ENCODE measurements around the gene THSD4. TPM values are rescaled to one million over a fixed set of nuclear protein-coding genes. Genes with fewer than 3 reads are reported as not detected.

THSD4 gene
- total RNA-seq, 1 donor from 2014 or later = not detected

GRCh38 chr15:71238926-71239325 is 123.7 kb downstream of the THSD4 start:
- DNase-seq (ENCODE audit: low spot score) = no peak
- Mint-ChIP-seq H3K36me3 (ENCODE audit: low read depth) (no peaks in the 10 kb centered on the region), H3K4me3 (ENCODE audit: low read depth) (no peak overlapping the region), H3K27ac (no peak overlapping the region), H3K4me1 (ENCODE audit: low read depth) (no peaks in the 10 kb centered on the region), H3K9me3 (no peaks in the 10 kb centered on the region), H3K27me3 (ENCODE audit: low read depth) (no peaks in the 10 kb centered on the region)
- intact Hi-C loops (cut with micrococcal nuclease) = no loop called here

GRCh38 chr15:71239592-71240364 is 124.5 kb downstream of the THSD4 start:
- Mint-ChIP-seq H3K4me3 (ENCODE audit: low read depth) (no peak overlapping the region), H3K4me1 (ENCODE audit: low read depth) (no peaks in the 10 kb centered on the region), H3K27ac (no peak overlapping the region), H3K27me3 (ENCODE audit: low read depth) (no peaks in the 10 kb centered on the region), H3K36me3 (ENCODE audit: low read depth) (no peaks in the 10 kb centered on the region), H3K9me3 (no peaks in the 10 kb centered on the region)
- DNase-seq (ENCODE audit: low spot score) = no peak
- intact Hi-C loops (cut with micrococcal nuclease) = no loop called here

- no peaks in the 10 kb centered on the region for H3K4me1 Mint-ChIP-seq (ENCODE audit: low read depth)
- no peak overlapping the region for H3K27ac Mint-ChIP-seq
- H3K9me3 Mint-ChIP-seq = no peaks in the 10 kb centered on the region
- intact Hi-C loops (cut with micrococcal nuclease) = no loop called here
- H3K4me3 Mint-ChIP-seq (ENCODE audit: low read depth) = no peak overlapping the region
- no peaks in the 10 kb centered on the region for H3K36me3 Mint-ChIP-seq (ENCODE audit: low read depth)
- DNase-seq (ENCODE audit: low spot score) = no peak
- H3K27me3 Mint-ChIP-seq (ENCODE audit: low read depth) = peaks cover 2% of the 10 kb centered on the region
Observed at GRCh38 chr15:71242292-71242691, 127.0 kb downstream of the THSD4 start.

- Mint-ChIP-seq H3K9me3 (no peaks in the 10 kb centered on the region), H3K27ac (no peak overlapping the region), H3K36me3 (ENCODE audit: low read depth) (no peaks in the 10 kb centered on the region), H3K27me3 (ENCODE audit: low read depth) (peaks cover 2% of the 10 kb centered on the region), H3K4me3 (ENCODE audit: low read depth) (no peak overlapping the region), H3K4me1 (ENCODE audit: low read depth) (no peaks in the 10 kb centered on the region)
- DNase-seq (ENCODE audit: low spot score) = no peak
- intact Hi-C loops (cut with micrococcal nuclease) = no loop called here
Observed at GRCh38 chr15:71244250-71244649, 129.0 kb downstream of the THSD4 start.

GRCh38 chr15:71245588-71245987 is 130.3 kb downstream of the THSD4 start:
- Mint-ChIP-seq H3K9me3 (no peaks in the 10 kb centered on the region), H3K36me3 (ENCODE audit: low read depth) (no peaks in the 10 kb centered on the region), H3K4me1 (ENCODE audit: low read depth) (no peaks in the 10 kb centered on the region), H3K27me3 (ENCODE audit: low read depth) (peaks cover 2% of the 10 kb centered on the region), H3K4me3 (ENCODE audit: low read depth) (no peak overlapping the region), H3K27ac (no peak overlapping the region)
- intact Hi-C loops (cut with micrococcal nuclease) = no loop called here
- DNase-seq (ENCODE audit: low spot score) = no peak

GRCh38 chr15:71248386-71248785 is 133.1 kb downstream of the THSD4 start:
- no peaks in the 10 kb centered on the region for H3K9me3 Mint-ChIP-seq
- H3K27ac Mint-ChIP-seq = no peak overlapping the region
- peaks cover 2% of the 10 kb centered on the region for H3K27me3 Mint-ChIP-seq (ENCODE audit: low read depth)
- H3K4me1 Mint-ChIP-seq (ENCODE audit: low read depth) = no peaks in the 10 kb centered on the region
- H3K36me3 Mint-ChIP-seq (ENCODE audit: low read depth) = no peaks in the 10 kb centered on the region
- intact Hi-C loops (cut with micrococcal nuclease) = no loop called here
- no peak for DNase-seq (ENCODE audit: low spot score)
- H3K4me3 Mint-ChIP-seq (ENCODE audit: low read depth) = no peak overlapping the region

- Mint-ChIP-seq H3K36me3 (ENCODE audit: low read depth) (no peaks in the 10 kb centered on the region), H3K4me3 (ENCODE audit: low read depth) (no peak overlapping the region), H3K9me3 (no peaks in the 10 kb centered on the region), H3K4me1 (ENCODE audit: low read depth) (no peaks in the 10 kb centered on the region), H3K27me3 (ENCODE audit: low read depth) (peaks cover 2% of the 10 kb centered on the region), H3K27ac (no peak overlapping the region)
- DNase-seq (ENCODE audit: low spot score) = no peak
- intact Hi-C loops (cut with micrococcal nuclease) = no loop called here
Observed at GRCh38 chr15:71249986-71250385, 134.7 kb downstream of the THSD4 start.

- H3K4me1 Mint-ChIP-seq (ENCODE audit: low read depth) = no peaks in the 10 kb centered on the region
- H3K27ac Mint-ChIP-seq = no peak overlapping the region
- no peaks in the 10 kb centered on the region for H3K27me3 Mint-ChIP-seq (ENCODE audit: low read depth)
- H3K9me3 Mint-ChIP-seq = no peaks in the 10 kb centered on the region
- H3K36me3 Mint-ChIP-seq (ENCODE audit: low read depth) = no peaks in the 10 kb centered on the region
- intact Hi-C loops (cut with micrococcal nuclease) = no loop called here
- no peak for DNase-seq (ENCODE audit: low spot score)
- H3K4me3 Mint-ChIP-seq (ENCODE audit: low read depth) = no peak overlapping the region
Observed at GRCh38 chr15:71250936-71251583, 135.8 kb downstream of the THSD4 start.

- H3K27me3 Mint-ChIP-seq (ENCODE audit: low read depth) = no peaks in the 10 kb centered on the region
- no peak overlapping the region for H3K27ac Mint-ChIP-seq
- intact Hi-C loops (cut with micrococcal nuclease) = no loop called here
- no peaks in the 10 kb centered on the region for H3K36me3 Mint-ChIP-seq (ENCODE audit: low read depth)
- no peak overlapping the region for H3K4me3 Mint-ChIP-seq (ENCODE audit: low read depth)
- no peaks in the 10 kb centered on the region for H3K4me1 Mint-ChIP-seq (ENCODE audit: low read depth)
- H3K9me3 Mint-ChIP-seq = no peaks in the 10 kb centered on the region
- no peak for DNase-seq (ENCODE audit: low spot score)
Observed at GRCh38 chr15:71251584-71252043, 136.3 kb downstream of the THSD4 start.

- no peaks in the 10 kb centered on the region for H3K27me3 Mint-ChIP-seq (ENCODE audit: low read depth)
- no peak for DNase-seq (ENCODE audit: low spot score)
- intact Hi-C loops (cut with micrococcal nuclease) = no loop called here
- H3K27ac Mint-ChIP-seq = no peak overlapping the region
- no peaks in the 10 kb centered on the region for H3K9me3 Mint-ChIP-seq
- no peaks in the 10 kb centered on the region for H3K36me3 Mint-ChIP-seq (ENCODE audit: low read depth)
- no peaks in the 10 kb centered on the region for H3K4me1 Mint-ChIP-seq (ENCODE audit: low read depth)
- H3K4me3 Mint-ChIP-seq (ENCODE audit: low read depth) = no peak overlapping the region
Observed at GRCh38 chr15:71252044-71252739, 136.9 kb downstream of the THSD4 start.

GRCh38 chr15:71252740-71253047 is 137.4 kb downstream of the THSD4 start:
- H3K4me3 Mint-ChIP-seq (ENCODE audit: low read depth) = no peak overlapping the region
- H3K4me1 Mint-ChIP-seq (ENCODE audit: low read depth) = no peaks in the 10 kb centered on the region
- no peak for DNase-seq (ENCODE audit: low spot score)
- intact Hi-C loops (cut with micrococcal nuclease) = no loop called here
- no peaks in the 10 kb centered on the region for H3K9me3 Mint-ChIP-seq
- no peaks in the 10 kb centered on the region for H3K36me3 Mint-ChIP-seq (ENCODE audit: low read depth)
- H3K27ac Mint-ChIP-seq = no peak overlapping the region
- no peaks in the 10 kb centered on the region for H3K27me3 Mint-ChIP-seq (ENCODE audit: low read depth)

GRCh38 chr15:71254491-71254890 is 139.2 kb downstream of the THSD4 start:
- H3K36me3 Mint-ChIP-seq (ENCODE audit: low read depth) = no peaks in the 10 kb centered on the region
- H3K27ac Mint-ChIP-seq = no peak overlapping the region
- no peak overlapping the region for H3K4me3 Mint-ChIP-seq (ENCODE audit: low read depth)
- no peak for DNase-seq (ENCODE audit: low spot score)
- H3K4me1 Mint-ChIP-seq (ENCODE audit: low read depth) = no peaks in the 10 kb centered on the region
- intact Hi-C loops (cut with micrococcal nuclease) = no loop called here
- no peaks in the 10 kb centered on the region for H3K9me3 Mint-ChIP-seq
- no peaks in the 10 kb centered on the region for H3K27me3 Mint-ChIP-seq (ENCODE audit: low read depth)
